Measurements from ENCODE around the gene SPN. TPM values are rescaled to one million over a fixed set of nuclear protein-coding genes. Genes with fewer than 3 reads are reported as not detected.

SPN gene
- total RNA-seq, 2 donors from 2014 or later: 1.3 to 2.0 TPM

DNA sequence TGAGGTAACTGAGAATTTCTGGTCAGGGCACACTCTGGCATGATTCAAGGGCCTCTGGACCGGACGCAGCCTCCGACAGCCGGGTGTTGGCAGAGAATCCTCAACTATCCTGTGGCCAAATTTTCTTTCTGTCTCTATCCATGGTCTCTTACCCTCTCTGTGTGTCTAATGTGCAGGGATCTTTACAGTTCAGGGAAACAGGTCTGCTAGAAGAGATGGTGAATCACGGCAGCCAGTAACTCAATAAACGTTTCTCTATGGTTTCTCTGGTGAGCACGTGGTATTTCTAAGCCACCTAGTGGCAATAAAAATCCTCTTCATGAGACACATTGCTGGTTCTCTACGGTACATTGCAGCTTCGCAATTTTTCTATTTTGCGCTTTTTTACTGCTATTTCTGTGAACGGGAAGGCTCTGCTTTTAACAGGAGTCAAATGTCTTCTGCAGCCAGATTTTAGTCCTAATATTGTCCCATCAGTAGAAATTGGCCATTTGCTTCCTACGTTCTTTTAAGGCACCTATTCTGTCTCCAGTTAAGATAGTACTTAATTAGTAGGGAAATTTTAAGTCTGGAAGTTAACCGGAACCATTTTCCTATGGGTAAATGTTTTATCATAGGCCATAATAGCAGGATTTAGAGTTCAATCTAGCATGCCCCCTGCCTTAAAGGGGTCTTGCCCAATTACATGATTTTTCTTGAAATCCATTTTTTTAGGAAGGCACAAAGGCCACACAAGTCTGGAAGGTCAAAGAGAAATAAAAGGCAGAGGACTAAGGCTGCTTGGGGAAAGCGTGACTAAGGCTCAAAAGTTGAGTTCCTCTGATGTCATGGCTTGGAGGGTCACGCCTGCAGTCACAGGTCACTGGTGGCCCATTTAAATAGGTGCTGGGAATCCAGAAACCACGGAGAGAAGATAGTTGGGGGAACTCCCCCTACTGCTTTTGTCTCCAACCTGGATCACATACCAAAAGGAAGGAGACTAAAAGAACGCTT, 47.5 kb downstream of the SPN start:
- no peaks in the 10 kb centered on the region for H3K4me1 ChIP-seq
- TF ChIP-seq POLR2A (IDR thresholded peaks at IDR 0.05): no peak
- TF ChIP-seq, protein P1, sequence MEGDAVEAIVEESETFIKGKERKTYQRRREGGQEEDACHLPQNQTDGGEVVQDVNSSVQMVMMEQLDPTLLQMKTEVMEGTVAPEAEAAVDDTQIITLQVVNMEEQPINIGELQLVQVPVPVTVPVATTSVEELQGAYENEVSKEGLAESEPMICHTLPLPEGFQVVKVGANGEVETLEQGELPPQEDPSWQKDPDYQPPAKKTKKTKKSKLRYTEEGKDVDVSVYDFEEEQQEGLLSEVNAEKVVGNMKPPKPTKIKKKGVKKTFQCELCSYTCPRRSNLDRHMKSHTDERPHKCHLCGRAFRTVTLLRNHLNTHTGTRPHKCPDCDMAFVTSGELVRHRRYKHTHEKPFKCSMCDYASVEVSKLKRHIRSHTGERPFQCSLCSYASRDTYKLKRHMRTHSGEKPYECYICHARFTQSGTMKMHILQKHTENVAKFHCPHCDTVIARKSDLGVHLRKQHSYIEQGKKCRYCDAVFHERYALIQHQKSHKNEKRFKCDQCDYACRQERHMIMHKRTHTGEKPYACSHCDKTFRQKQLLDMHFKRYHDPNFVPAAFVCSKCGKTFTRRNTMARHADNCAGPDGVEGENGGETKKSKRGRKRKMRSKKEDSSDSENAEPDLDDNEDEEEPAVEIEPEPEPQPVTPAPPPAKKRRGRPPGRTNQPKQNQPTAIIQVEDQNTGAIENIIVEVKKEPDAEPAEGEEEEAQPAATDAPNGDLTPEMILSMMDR (IDR thresholded peaks at IDR 0.05): peak; percentile 35 to 78 (median 71)
- H3K36me3 ChIP-seq (replicated peaks in 1 of 2; ENCODE audit: insufficient read depth in 1 of 2, low read depth in 2 of 2): no peaks in the 10 kb centered on the region
- intact Hi-C loops (cut with DNase I): no loop called here
- WGBS, 2 donors: 44% methylated on average over 17 of the region's 17 CpGs
- DNase-seq (peak in 3 of 4 donors; percentile 26 to 62 (median 27)), ATAC-seq (peak; percentile 92)
- H3K27ac ChIP-seq: no peak overlapping the region
- no peak overlapping the region for H3K4me3 ChIP-seq
- H3K27me3 ChIP-seq: no peaks in the 10 kb centered on the region
- no peaks in the 10 kb centered on the region for H3K9me3 ChIP-seq

DNA sequence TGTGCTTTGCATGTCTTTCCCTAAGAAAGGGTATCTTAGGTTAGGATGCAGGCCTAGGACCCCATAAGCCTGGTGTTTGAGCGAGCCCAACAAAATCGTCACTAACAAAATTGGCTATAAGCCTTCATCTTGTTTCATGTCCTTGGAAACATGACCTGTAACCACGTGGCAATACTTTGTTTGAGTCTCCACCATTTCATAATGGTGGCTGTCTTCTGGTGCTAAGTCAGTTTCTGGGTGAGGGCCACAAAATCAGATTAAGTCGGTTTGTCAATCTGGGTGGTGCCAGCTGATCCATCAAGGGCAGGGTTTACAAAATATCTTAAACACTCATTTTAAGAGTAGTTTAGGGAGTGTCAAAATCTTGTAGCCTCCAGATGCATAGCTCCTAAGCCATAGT, 49.8 kb downstream of the SPN start:
- TF ChIP-seq, protein P1 (IDR thresholded peaks at IDR 0.05): no peak
- TF ChIP-seq POLR2A (IDR thresholded peaks at IDR 0.05): no peak
- no peak overlapping the region for H3K4me3 ChIP-seq
- H3K4me1 ChIP-seq: no peaks in the 10 kb centered on the region
- DNase-seq (no peak), ATAC-seq (no peak)
- intact Hi-C loops (cut with DNase I): no loop called here
- H3K27me3 ChIP-seq: no peaks in the 10 kb centered on the region
- 57 to 62% methylated on average over 4 of the region's 4 CpGs for WGBS, 2 donors
- no peaks in the 10 kb centered on the region for H3K9me3 ChIP-seq
- no peaks in the 10 kb centered on the region for H3K36me3 ChIP-seq (replicated peaks in 1 of 2; ENCODE audit: insufficient read depth in 1 of 2, low read depth in 2 of 2)
- H3K27ac ChIP-seq: no peak overlapping the region

DNA sequence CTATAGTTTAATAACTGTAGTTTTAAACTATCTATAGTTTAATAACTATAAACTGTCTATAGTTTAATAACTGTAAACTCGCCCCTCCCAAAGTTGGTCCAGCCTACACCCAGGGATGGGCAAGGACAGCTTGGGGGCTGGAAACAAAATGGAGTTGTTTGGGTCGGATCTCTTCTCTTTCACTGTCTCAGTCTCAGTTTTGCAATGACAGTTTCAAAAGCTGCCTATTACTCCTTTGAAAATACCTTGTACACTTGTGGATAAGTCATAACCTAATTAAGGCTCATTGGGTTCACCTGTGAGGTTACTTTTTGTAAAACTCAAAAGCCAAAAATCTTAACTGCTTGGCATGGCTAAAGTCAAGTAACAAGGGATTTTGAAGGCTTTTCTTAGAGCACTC, 51.3 kb downstream of the SPN start:
- Histone ChIP-seq H3K4me1 (no peaks in the 10 kb centered on the region), H3K4me3 (no peak overlapping the region), H3K27ac (no peak overlapping the region), H3K36me3 (replicated peaks in 1 of 2; ENCODE audit: insufficient read depth in 1 of 2, low read depth in 2 of 2) (no peaks in the 10 kb centered on the region), H3K27me3 (no peaks in the 10 kb centered on the region), H3K9me3 (no peaks in the 10 kb centered on the region)
- WGBS, 2 donors: 71 to 76% methylated on average over 2 of the region's 2 CpGs
- intact Hi-C loops (cut with DNase I): no loop called here
- no peak for DNase-seq
- no peak for TF ChIP-seq POLR2A (IDR thresholded peaks at IDR 0.05)
- TF ChIP-seq, protein P1 (IDR thresholded peaks at IDR 0.05): no peak
- ATAC-seq: no peak

DNA sequence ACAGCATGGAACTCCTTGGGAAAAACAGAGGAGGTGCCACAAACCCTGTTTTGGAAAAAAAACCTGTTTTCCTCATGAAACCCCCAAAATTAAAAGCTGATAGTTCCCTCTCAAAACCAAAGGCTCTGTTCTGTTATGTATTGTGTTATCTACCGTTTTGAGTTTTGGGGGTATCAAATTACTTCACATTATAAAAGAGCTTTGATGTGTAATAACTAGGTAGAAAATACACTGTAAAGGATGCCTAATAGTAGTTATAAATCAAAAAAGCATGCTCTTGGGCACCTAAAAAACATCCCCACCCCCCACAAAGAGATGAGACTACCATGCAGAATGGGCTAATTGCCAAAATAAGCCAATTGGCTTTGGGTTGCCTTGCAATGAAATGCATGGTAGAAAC, 51.9 kb downstream of the SPN start:
- WGBS, 2 donors: 4 to 16% methylated on average over 1 of the region's 1 CpG
- Histone ChIP-seq H3K4me1 (no peaks in the 10 kb centered on the region), H3K27me3 (no peaks in the 10 kb centered on the region), H3K9me3 (no peaks in the 10 kb centered on the region), H3K4me3 (no peak overlapping the region), H3K36me3 (replicated peaks in 1 of 2; ENCODE audit: insufficient read depth in 1 of 2, low read depth in 2 of 2) (no peaks in the 10 kb centered on the region), H3K27ac (no peak overlapping the region)
- intact Hi-C loops (cut with DNase I): no loop called here
- no peak for TF ChIP-seq POLR2A (IDR thresholded peaks at IDR 0.05)
- TF ChIP-seq, protein P1 (IDR thresholded peaks at IDR 0.05): no peak
- ATAC-seq: no peak
- no peak for DNase-seq

All from body of pancreas (tissue), 4 donors.